GM18519 (cell line): ENCODE data around the gene PSEN1.
"Not testable (repeated sequence)": the region's sequence is repeated elsewhere in the genome, so short reads cannot be mapped to it uniquely, and the experiment has no call there.

Experiments
- ATAC-seq: cut with Tn5 transposase; IDR thresholded peaks from one replicate; pipeline ENCODE4 v1.9.1; 2021; ENCODE audit warnings: mild to moderate bottlenecking, moderate library complexity; ENCODE audit not compliant: unreplicated experiment, low FRiP score

Gene PSEN1

DNA sequence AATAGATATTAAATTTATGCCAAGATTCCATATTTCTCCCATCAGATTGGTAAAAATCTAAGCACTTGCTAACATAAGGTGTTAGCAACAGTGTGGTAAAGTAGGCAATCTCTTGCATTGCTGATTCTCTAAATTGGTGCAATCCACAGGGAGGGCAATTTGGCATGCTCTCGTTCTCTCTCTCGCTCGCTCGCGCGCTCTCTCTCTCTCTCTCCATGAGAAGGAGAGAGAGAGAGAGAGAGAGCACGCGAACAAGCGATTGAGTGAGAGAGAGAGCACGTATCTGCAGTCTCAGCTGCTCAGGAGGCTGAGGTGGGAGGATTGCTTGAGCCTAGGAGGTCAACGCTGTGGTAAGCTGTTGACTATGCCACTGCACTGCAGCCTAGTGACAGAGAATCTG, 25.9 kb downstream of the PSEN1 start:
- ATAC-seq: no peak

- no peak for ATAC-seq
Observed at GRCh38 chr14:73166399-73166798, 30.1 kb downstream of the PSEN1 start.

DNA sequence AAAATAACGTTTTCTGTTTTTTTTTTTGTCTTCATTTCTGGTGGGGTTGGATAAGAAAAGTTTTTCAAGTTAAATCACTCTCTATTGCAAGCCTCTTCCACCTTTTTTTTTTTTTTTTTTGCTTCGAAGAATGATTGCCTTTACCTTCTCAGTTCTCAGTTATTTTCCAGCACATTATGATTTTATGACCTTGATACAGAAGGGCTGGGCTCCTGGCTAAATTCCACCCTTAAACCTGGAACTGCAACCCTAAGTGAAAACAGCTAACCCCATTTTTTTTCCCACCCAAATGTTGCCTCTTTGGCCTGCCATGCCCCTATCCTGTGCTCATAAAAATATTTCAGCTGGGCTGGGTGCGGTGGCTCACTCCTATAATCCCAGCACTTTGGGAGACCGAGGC, 31.4 kb downstream of the PSEN1 start:
- no peak for ATAC-seq

GRCh38 chr14:73168274-73168673, 32.0 kb downstream of the PSEN1 start:
- no peak for ATAC-seq

DNA sequence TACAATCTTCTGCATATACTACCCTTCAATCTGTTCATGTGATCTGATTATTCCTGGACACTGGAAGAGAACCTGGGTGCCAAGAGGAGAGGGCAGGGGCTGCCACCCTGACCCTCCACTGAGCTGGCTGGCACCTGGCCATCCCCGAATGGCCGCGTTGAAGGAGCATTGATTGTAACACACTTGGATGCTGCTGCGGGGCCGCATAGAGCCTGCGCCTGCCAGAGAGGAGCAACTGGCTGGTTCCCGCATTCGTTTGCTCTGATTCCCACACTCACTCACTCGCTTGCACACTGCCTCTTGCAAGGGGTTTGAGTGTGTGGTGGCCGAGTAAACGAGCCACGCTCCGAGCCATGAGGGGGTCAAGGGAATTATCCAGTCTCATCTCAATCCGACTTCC, 32.4 kb downstream of the PSEN1 start:
- ATAC-seq: no peak

- ATAC-seq: not testable (repeated sequence)
Observed at GRCh38 chr14:73169855-73170254, 33.5 kb downstream of the PSEN1 start.

DNA sequence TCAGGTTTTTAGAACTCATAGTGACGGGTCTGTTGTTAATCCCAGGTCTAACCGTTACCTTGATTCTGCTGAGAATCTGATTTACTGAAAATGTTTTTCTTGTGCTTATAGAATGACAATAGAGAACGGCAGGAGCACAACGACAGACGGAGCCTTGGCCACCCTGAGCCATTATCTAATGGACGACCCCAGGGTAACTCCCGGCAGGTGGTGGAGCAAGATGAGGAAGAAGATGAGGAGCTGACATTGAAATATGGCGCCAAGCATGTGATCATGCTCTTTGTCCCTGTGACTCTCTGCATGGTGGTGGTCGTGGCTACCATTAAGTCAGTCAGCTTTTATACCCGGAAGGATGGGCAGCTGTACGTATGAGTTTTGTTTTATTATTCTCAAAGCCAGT, 34.4 kb downstream of the PSEN1 start:
- no peak for ATAC-seq

- no peak for ATAC-seq
Observed at GRCh38 chr14:73172500-73172899, 36.2 kb downstream of the PSEN1 start.

- no peak for ATAC-seq
Observed at GRCh38 chr14:73173092-73173735, 36.9 kb downstream of the PSEN1 start.

- ATAC-seq: no peak
Observed at GRCh38 chr14:73176685-73177084, 40.4 kb downstream of the PSEN1 start.

- no peak for ATAC-seq
Observed at GRCh38 chr14:73180385-73180805, 44.1 kb downstream of the PSEN1 start.

GRCh38 chr14:73180969-73181368, 44.7 kb downstream of the PSEN1 start:
- ATAC-seq: not testable (repeated sequence)

- no peak for ATAC-seq
Observed at GRCh38 chr14:73188501-73188911, 52.2 kb downstream of the PSEN1 start.

GRCh38 chr14:73189651-73190050, 53.3 kb downstream of the PSEN1 start:
- no peak for ATAC-seq

DNA sequence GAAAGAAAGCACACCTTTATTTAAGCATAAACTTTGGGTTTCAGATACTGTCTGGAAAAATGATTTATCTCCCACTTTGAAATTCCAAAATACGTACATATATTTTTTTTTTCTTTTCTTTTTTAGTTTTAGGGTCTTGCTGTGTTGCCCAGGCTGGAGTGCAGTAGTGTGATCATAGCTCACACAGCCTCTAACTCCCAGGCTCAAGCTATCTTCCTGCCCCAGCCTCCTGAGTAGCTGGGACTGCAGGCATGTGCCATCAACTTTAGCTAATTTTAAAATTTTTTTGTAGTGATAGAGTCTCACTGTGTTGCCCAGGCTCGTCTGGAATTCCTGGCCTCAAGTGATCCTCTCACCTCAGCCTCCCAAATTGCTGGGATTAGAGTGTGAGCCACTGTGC, 55.1 kb downstream of the PSEN1 start:
- ATAC-seq: no peak

- ATAC-seq: not testable (repeated sequence)
Observed at GRCh38 chr14:73194306-73194705, 58.0 kb downstream of the PSEN1 start.

GRCh38 chr14:73198253-73198652, 61.9 kb downstream of the PSEN1 start:
- ATAC-seq: no peak

DNA sequence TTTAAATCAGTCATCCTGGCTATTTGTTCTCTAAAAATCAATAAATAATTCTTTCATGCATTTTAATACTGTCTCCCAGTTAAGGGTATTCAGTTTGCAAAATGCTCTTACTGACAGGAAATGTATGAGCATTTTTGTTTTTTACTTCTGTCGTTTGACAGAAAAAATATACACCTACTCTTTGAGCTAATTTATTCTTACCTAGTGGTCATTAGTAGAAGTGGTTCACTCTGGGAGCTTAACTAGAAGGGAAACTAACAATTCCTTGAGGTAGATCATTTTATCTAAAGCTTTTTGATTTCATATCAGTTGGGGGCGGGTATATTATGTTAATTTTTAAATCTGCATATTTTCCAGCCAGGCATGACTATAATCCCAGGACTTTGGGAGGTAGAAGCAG, 67.2 kb downstream of the PSEN1 start:
- ATAC-seq: no peak

GRCh38 chr14:73207615-73208014, 71.3 kb downstream of the PSEN1 start:
- ATAC-seq: no peak

GRCh38 chr14:73208390-73208789, 72.1 kb downstream of the PSEN1 start:
- no peak for ATAC-seq

- no peak for ATAC-seq
Observed at GRCh38 chr14:73208846-73209245, 72.5 kb downstream of the PSEN1 start.

DNA sequence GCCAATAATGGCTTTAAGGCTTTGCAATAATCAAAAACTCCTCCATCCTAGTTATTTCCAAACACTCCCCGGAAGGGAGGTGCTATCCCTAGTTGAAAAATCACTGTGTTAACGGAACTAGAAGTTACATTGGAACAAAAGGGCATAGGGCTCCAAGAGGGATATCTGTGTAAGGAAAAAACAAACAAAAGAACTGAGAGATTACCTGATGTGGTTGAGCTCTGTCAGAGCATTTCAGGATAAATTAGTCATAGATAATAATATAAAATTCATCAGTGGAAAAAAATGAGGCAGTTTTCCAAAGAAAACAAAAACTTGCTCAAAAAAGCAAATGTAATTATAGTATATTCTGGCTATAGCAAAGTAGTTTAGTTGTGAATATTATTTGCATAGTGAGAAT, 73.6 kb downstream of the PSEN1 start:
- no peak for ATAC-seq
